ENCODE measurements around the gene POLD3.

POLD3 gene

GRCh38 chr11:74612877-74613276, 20.5 kb downstream of the POLD3 start:
- Histone ChIP-seq H3K27me3 (ENCODE audit: low read depth, low read length) (no peaks in the 10 kb centered on the region), H3K4me2 (ENCODE audit: low read length) (no peak overlapping the region), H3K79me2 (ENCODE audit: low read length) (peaks cover 14% of the 10 kb centered on the region), H4K20me1 (ENCODE audit: insufficient read depth, low read length) (no peaks in the 10 kb centered on the region), H2AFZ (ENCODE audit: low read depth, low read length) (no peak overlapping the region), H3K4me1 (ENCODE audit: low read length) (peaks cover 6% of the 10 kb centered on the region; the same call in 1 of the 2 replicates), H3K4me3 (ENCODE audit: low read length) (no peak overlapping the region), H3K36me3 (replicated peaks; ENCODE audit: low read depth, low read length) (peaks cover 56% of the 10 kb centered on the region), H3K27ac (ENCODE audit: low read length) (no peak overlapping the region), H3K9me3 (ENCODE audit: insufficient read depth, low read length) (no peaks in the 10 kb centered on the region), H3K9ac (ENCODE audit: low read length) (no peak overlapping the region)
- TF ChIP-seq CTCF (IDR thresholded peaks at IDR 0.05; ENCODE audit: low read depth, low read length), result no peak
- no peak for TF ChIP-seq EZH2phosphoT487 (IDR thresholded peaks at IDR 0.05; ENCODE audit: low read depth)

DNA sequence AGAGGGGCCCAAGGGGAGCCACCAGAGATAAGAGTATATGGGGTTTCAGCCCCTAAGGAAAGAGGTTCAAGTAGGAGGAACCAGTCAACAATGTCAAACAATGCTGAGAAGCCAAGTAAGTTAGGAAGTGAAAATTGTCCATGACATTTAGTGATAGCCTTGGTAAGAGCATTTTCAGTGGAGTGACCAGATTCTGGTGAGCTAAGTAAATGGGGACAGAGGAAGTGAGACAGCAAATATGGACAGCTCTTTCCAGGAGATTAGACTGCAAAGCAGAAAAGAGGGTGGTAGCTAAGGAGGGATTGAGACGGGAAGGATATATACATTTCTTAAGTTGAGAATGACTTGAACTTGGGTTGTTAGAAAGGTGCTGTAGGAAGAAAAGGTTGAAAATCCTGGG, 22.9 kb downstream of the POLD3 start:
- no peak overlapping the region for H2AFZ ChIP-seq (ENCODE audit: low read depth, low read length)
- H3K4me3 ChIP-seq (ENCODE audit: low read length), result no peak overlapping the region
- no peak overlapping the region for H3K4me2 ChIP-seq (ENCODE audit: low read length)
- peaks cover 6% of the 10 kb centered on the region; the same call in 1 of the 2 replicates for H3K4me1 ChIP-seq (ENCODE audit: low read length)
- H3K27ac ChIP-seq (ENCODE audit: low read length), result no peak overlapping the region
- H3K27me3 ChIP-seq (ENCODE audit: low read depth, low read length), result no peaks in the 10 kb centered on the region
- H3K79me2 ChIP-seq (ENCODE audit: low read length), result no peaks in the 10 kb centered on the region
- H3K9ac ChIP-seq (ENCODE audit: low read length), result no peak overlapping the region
- H3K9me3 ChIP-seq (ENCODE audit: insufficient read depth, low read length), result no peaks in the 10 kb centered on the region
- TF ChIP-seq CTCF (IDR thresholded peaks at IDR 0.05; ENCODE audit: low read depth, low read length) (no peak), EZH2phosphoT487 (IDR thresholded peaks at IDR 0.05; ENCODE audit: low read depth) (no peak)
- peaks cover 59% of the 10 kb centered on the region for H3K36me3 ChIP-seq (replicated peaks; ENCODE audit: low read depth, low read length)
- no peaks in the 10 kb centered on the region for H4K20me1 ChIP-seq (ENCODE audit: insufficient read depth, low read length)

- TF ChIP-seq EZH2phosphoT487 (IDR thresholded peaks at IDR 0.05; ENCODE audit: low read depth) (no peak), CTCF (IDR thresholded peaks at IDR 0.05; ENCODE audit: low read depth, low read length) (no peak)
- H3K36me3 ChIP-seq (replicated peaks; ENCODE audit: low read depth, low read length), result peaks cover 65% of the 10 kb centered on the region
- H3K9ac ChIP-seq (ENCODE audit: low read length), result no peak overlapping the region
Observed at GRCh38 chr11:74615988-74616387, 23.6 kb downstream of the POLD3 start.

GRCh38 chr11:74620531-74620930, 28.1 kb downstream of the POLD3 start:
- H3K36me3 ChIP-seq (replicated peaks; ENCODE audit: low read depth, low read length), result peaks cover 53% of the 10 kb centered on the region

More at GRCh38 chr11:74615988-74616387, 23.6 kb downstream of the POLD3 start:
- Histone ChIP-seq H3K4me3 (ENCODE audit: low read length) (no peak overlapping the region), H3K27me3 (ENCODE audit: low read depth, low read length) (no peaks in the 10 kb centered on the region), H3K9me3 (ENCODE audit: insufficient read depth, low read length) (no peaks in the 10 kb centered on the region), H3K4me1 (ENCODE audit: low read length) (peaks cover 6% of the 10 kb centered on the region; the same call in 1 of the 2 replicates), H3K27ac (ENCODE audit: low read length) (no peak overlapping the region), H4K20me1 (ENCODE audit: insufficient read depth, low read length) (no peaks in the 10 kb centered on the region), H2AFZ (ENCODE audit: low read depth, low read length) (no peak overlapping the region), H3K79me2 (ENCODE audit: low read length) (no peaks in the 10 kb centered on the region), H3K4me2 (ENCODE audit: low read length) (no peak overlapping the region)

More at GRCh38 chr11:74620531-74620930, 28.1 kb downstream of the POLD3 start:
- H4K20me1 ChIP-seq (ENCODE audit: insufficient read depth, low read length), result no peaks in the 10 kb centered on the region
- no peaks in the 10 kb centered on the region for H3K9me3 ChIP-seq (ENCODE audit: insufficient read depth, low read length)
- no peaks in the 10 kb centered on the region for H3K27me3 ChIP-seq (ENCODE audit: low read depth, low read length)
- H3K9ac ChIP-seq (ENCODE audit: low read length), result no peak overlapping the region
- H3K4me2 ChIP-seq (ENCODE audit: low read length), result no peak overlapping the region
- peaks cover 15% of the 10 kb centered on the region for H3K4me1 ChIP-seq (ENCODE audit: low read length)
- no peak overlapping the region for H3K4me3 ChIP-seq (ENCODE audit: low read length)
- H2AFZ ChIP-seq (ENCODE audit: low read depth, low read length), result no peak overlapping the region
- no peak for TF ChIP-seq EZH2phosphoT487 (IDR thresholded peaks at IDR 0.05; ENCODE audit: low read depth)
- no peak for TF ChIP-seq CTCF (IDR thresholded peaks at IDR 0.05; ENCODE audit: low read depth, low read length)
- H3K79me2 ChIP-seq (ENCODE audit: low read length), result no peaks in the 10 kb centered on the region
- H3K27ac ChIP-seq (ENCODE audit: low read length), result no peak overlapping the region
